IMR-90 (cell line): ENCODE data around the gene CCDC88A. TPM values are rescaled to one million over a fixed set of nuclear protein-coding genes. Genes with fewer than 3 reads are reported as not detected.

Source experiments
- ATAC-seq: fragments of 200-7000 bp; cut with Tn5 transposase; 2 replicates; pipeline ENCODE4 v1.9.1; 2020; ENCODE audit warnings: low read depth, mild to moderate bottlenecking, moderate library complexity
- BruUV-seq: library from RNA; stranded (reverse); fragments of 400-500 nt; replicated peaks from 2 replicates; lab custom pipeline; 2021; lab: Mats Ljungman, UMichigan
- CTCF ChIA-PET: fragments of 300-600 bp; formaldehyde crosslinking; extraction: SDS; loops from one replicate; lab custom pipeline; 2021; ENCODE audit warnings: antibody characterized with exemption; lab: Yijun Ruan, JAX
- POLR2A ChIA-PET: fragments of 300-600 bp; sonication (Branson Sonifier 250); formaldehyde crosslinking; loops from one replicate; lab custom pipeline; 2022; ENCODE audit warnings: antibody characterized with exemption; ENCODE audit not compliant: unreplicated experiment; lab: Charles Lee
- DNase-seq: peaks from one replicate; pipeline ENCODE4 v3.0.0; 2013
- H2AFZ ChIP-seq: replicated peaks from 2 replicates; pipeline ENCODE3; 2013; ENCODE audit warnings: low read length, mild to moderate bottlenecking; ENCODE audit not compliant: poor library complexity
- H2AK5ac ChIP-seq: 2 replicates; pipeline ENCODE4 v1.6.1; 2013; ENCODE audit warnings: low read depth, low read length, inconsistent platforms
- H2AK9ac ChIP-seq: replicated peaks from 2 replicates; pipeline ENCODE3; 2013; ENCODE audit warnings: mild to moderate bottlenecking, low read depth, low read length, moderate library complexity; ENCODE audit not compliant: poor library complexity
- H2BK120ac ChIP-seq: 2 replicates; pipeline ENCODE4 v1.6.1; 2013; ENCODE audit warnings: low read depth, low read length, inconsistent platforms
- H2BK15ac ChIP-seq: 3 replicates; pipeline ENCODE4 v1.6.1; 2013; ENCODE audit warnings: low read depth, low read length, inconsistent platforms
- H2BK20ac ChIP-seq: 2 replicates; pipeline ENCODE4 v1.6.1; 2013; ENCODE audit warnings: low read depth, mild to moderate bottlenecking, inconsistent platforms, low read length, moderate library complexity
- H2BK5ac ChIP-seq: 2 replicates; pipeline ENCODE4 v1.6.1; 2013; ENCODE audit warnings: mild to moderate bottlenecking, low read depth, low read length, inconsistent platforms; ENCODE audit not compliant: poor library complexity, severe bottlenecking
- H3K14ac ChIP-seq: replicated peaks from 2 replicates; pipeline ENCODE4 v1.6.1; 2013; ENCODE audit warnings: low read depth, low read length, inconsistent platforms
- H3K18ac ChIP-seq: 2 replicates; pipeline ENCODE4 v1.6.1; 2013; ENCODE audit warnings: low read depth, low read length, control low read depth
- H3K23ac ChIP-seq: 2 replicates; pipeline ENCODE4 v1.6.1; 2013; ENCODE audit warnings: low read depth, low read length, inconsistent platforms
- H3K27ac ChIP-seq: 2 replicates; pipeline ENCODE4 v1.5.1; 2013; ENCODE audit warnings: mild to moderate bottlenecking, control low read depth, low read length; ENCODE audit not compliant: insufficient read depth
- H3K27me3 ChIP-seq: 2 replicates; pipeline ENCODE4 v1.6.1; 2013; ENCODE audit warnings: low read length; ENCODE audit not compliant: control insufficient read depth, insufficient read depth
- H3K36me3 ChIP-seq: 2 replicates; pipeline ENCODE4 v1.6.1; 2013; ENCODE audit warnings: low read length, mixed read lengths; ENCODE audit not compliant: control insufficient read depth, insufficient read depth
- H3K4ac ChIP-seq: 2 replicates; pipeline ENCODE4 v1.6.1; 2013; ENCODE audit warnings: low read depth, low read length, inconsistent platforms
- H3K4me1 ChIP-seq: 2 replicates; pipeline ENCODE4 v1.6.1; 2013; ENCODE audit warnings: low read length, mixed read lengths; ENCODE audit not compliant: control insufficient read depth, insufficient read depth
- H3K4me2 ChIP-seq: 2 replicates; pipeline ENCODE4 v1.6.1; 2013; ENCODE audit warnings: low read depth, mild to moderate bottlenecking, control low read depth, low read length, moderate library complexity
- H3K4me3 ChIP-seq: 2 replicates; pipeline ENCODE4 v1.5.1; 2013; ENCODE audit warnings: low read depth, mild to moderate bottlenecking, control low read depth, low read length, moderate library complexity; ENCODE audit not compliant: insufficient read depth
- H3K56ac ChIP-seq: 2 replicates; pipeline ENCODE4 v1.6.1; 2013; ENCODE audit warnings: low read length, inconsistent platforms; ENCODE audit not compliant: insufficient read depth; ENCODE audit errors: extremely low read depth
- H3K79me1 ChIP-seq, 2 experiments: 2 replicates each; pipeline ENCODE4 v1.6.1; 2013; ENCODE audit warnings: low read length in 2 of 2, inconsistent platforms in 1 of 2, low read depth in 1 of 2
- H3K9ac ChIP-seq: 2 replicates; pipeline ENCODE4 v1.6.1; 2013; ENCODE audit warnings: low read depth, low read length, control low read depth
- H3K9me1 ChIP-seq: 2 replicates; pipeline ENCODE4 v1.6.1; 2013; ENCODE audit warnings: low read length, inconsistent platforms; ENCODE audit not compliant: insufficient read depth
- H3K9me3 ChIP-seq: 2 replicates; pipeline ENCODE4 v1.6.1; 2013; ENCODE audit warnings: low read length; ENCODE audit not compliant: control insufficient read depth, insufficient read depth
- H4K20me1 ChIP-seq: 2 replicates; pipeline ENCODE4 v1.6.1; 2013; ENCODE audit warnings: low read length, inconsistent platforms; ENCODE audit not compliant: insufficient read depth
- H4K5ac ChIP-seq: 2 replicates; pipeline ENCODE4 v1.6.1; 2013; ENCODE audit warnings: mild to moderate bottlenecking, low read depth, low read length, control low read depth
- H4K8ac ChIP-seq, 2 experiments: 2 replicates each; pipeline ENCODE4 v1.6.1; 2013; ENCODE audit warnings: low read depth in 2 of 2, low read length in 2 of 2, control low read depth in 1 of 2, inconsistent platforms in 1 of 2
- H4K91ac ChIP-seq: 2 replicates; pipeline ENCODE4 v1.6.1; 2013; ENCODE audit warnings: low read depth, low read length, inconsistent platforms; ENCODE audit not compliant: insufficient read depth
- BHLHE40 ChIP-seq: fragments of 150-350 bp; IDR thresholded peaks from 2 replicates; pipeline ENCODE4 v1.6.1; 2016; ENCODE audit warnings: mild to moderate bottlenecking, low read depth, low read length
- CEBPB ChIP-seq: IDR thresholded peaks from 2 replicates; pipeline ENCODE4 v1.6.1; 2012; ENCODE audit warnings: low read depth, low read length, improper control_type of control experiment
- CHD1 ChIP-seq: IDR thresholded peaks from 2 replicates; pipeline ENCODE4 v1.6.1; 2012; ENCODE audit warnings: low read depth, low read length, improper control_type of control experiment
- FOS ChIP-seq: fragments of 150-350 bp; IDR thresholded peaks from 2 replicates; pipeline ENCODE4 v1.6.1; 2016; ENCODE audit warnings: low read depth, low read length
- MAFK ChIP-seq: IDR thresholded peaks from 2 replicates; pipeline ENCODE4 v1.6.1; 2012; ENCODE audit warnings: low read depth, low read length, improper control_type of control experiment
- MAZ ChIP-seq: IDR thresholded peaks from 2 replicates; pipeline ENCODE4 v1.6.1; 2012; ENCODE audit warnings: low read depth, mild to moderate bottlenecking, low read length, improper control_type of control experiment, moderate library complexity, borderline replicate concordance
- MXI1 ChIP-seq: IDR thresholded peaks from 2 replicates; pipeline ENCODE4 v1.6.1; 2012; ENCODE audit warnings: low read depth, mild to moderate bottlenecking, low read length, moderate library complexity, borderline replicate concordance
- NFE2L2 ChIP-seq: fragments of 150-350 bp; IDR thresholded peaks from 2 replicates; pipeline ENCODE4 v1.6.1; 2016; ENCODE audit warnings: low read depth, mild to moderate bottlenecking, low read length
- POLR2A ChIP-seq: IDR thresholded peaks from 2 replicates; pipeline ENCODE4 v1.6.1; 2012; ENCODE audit warnings: mild to moderate bottlenecking, low read depth, low read length
- RAD21 ChIP-seq: IDR thresholded peaks from 2 replicates; pipeline ENCODE4 v1.6.1; 2012; ENCODE audit warnings: low read length, improper control_type of control experiment
- RCOR1 ChIP-seq: IDR thresholded peaks from 2 replicates; pipeline ENCODE4 v1.6.1; 2012; ENCODE audit warnings: mild to moderate bottlenecking, low read length, improper control_type of control experiment; ENCODE audit not compliant: insufficient replicate concordance
- RFX5 ChIP-seq: IDR thresholded peaks from 2 replicates; pipeline ENCODE4 v1.8.0; 2012; ENCODE audit warnings: low read depth, mild to moderate bottlenecking, low read length, moderate library complexity
- SMC3 ChIP-seq: fragments of 150-350 bp; IDR thresholded peaks from 2 replicates; pipeline ENCODE4 v1.6.1; 2016; ENCODE audit warnings: low read depth, mild to moderate bottlenecking, antibody characterized with exemption, low read length, moderate library complexity
- WGBS, 2 experiments: methylation state at CpG; one replicate each; pipeline versions ENCODE4 v1.1.5 to v1.1.7; 2013; ENCODE audit warnings: missing lambda C conversion rate in 2 of 2; ENCODE audit not compliant: insufficient read length in 1 of 2; ENCODE audit errors: extremely low coverage in 2 of 2; 5-methylcytosine and 5-hydroxymethylcytosine counted together
- dilution Hi-C: fragments of 300-500 bp; cut with HindIII; formaldehyde crosslinking; loops from one replicate; pipeline ENCODE4 v1.14.3; 2018; ENCODE audit warnings: low sequenced_read_pairs; ENCODE audit not compliant: unreplicated experiment
- in situ Hi-C: fragments of 300-500 bp; cut with MboI; formaldehyde crosslinking; loops from 3 replicates; pipeline ENCODE4 v1.14.3; 2019; ENCODE audit warnings: low sequenced_read_pairs, inconsistent platforms, mixed read lengths
- intact Hi-C: fragments of 100-400 bp; cut with micrococcal nuclease; formaldehyde crosslinking; loops from 2 replicates; pipeline ENCODE4 v1.10.0; 2022
- polyA plus RNA-seq, 3 experiments: library from polyadenylated mRNA; depleted of rRNA; stranded (reverse); fragments of >200 nt; gene quantifications; 2 replicates each; pipeline ENCODE4 v1.2.3, GENCODE V29; 2012; ENCODE audit warnings: low replicate concordance in 1 of 3
- total RNA-seq: library from RNA; depleted of rRNA; stranded (reverse); fragments of >200 nt; gene quantifications from 2 replicates; pipeline ENCODE4 v1.2.3, GENCODE V29; 2012
- TF ChIP-seq, protein P1 (sequence below): fragments of 150-350 bp; IDR thresholded peaks from 2 replicates; pipeline ENCODE4 v1.6.1; 2017; ENCODE audit warnings: mild to moderate bottlenecking, antibody characterized with exemption, low read length, low read depth
- TF ChIP-seq, protein P2 (sequence below): conservative IDR thresholded peaks from 2 replicates; pipeline ENCODE4 v1.5.1; 2012; ENCODE audit warnings: mild to moderate bottlenecking, low read depth, low read length, improper control_type of control experiment
- TF ChIP-seq, protein P3 (sequence below): fragments of 150-350 bp; IDR thresholded peaks from 2 replicates; pipeline ENCODE4 v1.6.1; 2016; ENCODE audit warnings: low read depth, mild to moderate bottlenecking, low read length, moderate library complexity, borderline replicate concordance

CCDC88A gene
- total and polyA plus RNA-seq, 2 of the 4 experiments (the other 2 are of a cell fraction), result 15.6 to 63.8 TPM

DNA sequence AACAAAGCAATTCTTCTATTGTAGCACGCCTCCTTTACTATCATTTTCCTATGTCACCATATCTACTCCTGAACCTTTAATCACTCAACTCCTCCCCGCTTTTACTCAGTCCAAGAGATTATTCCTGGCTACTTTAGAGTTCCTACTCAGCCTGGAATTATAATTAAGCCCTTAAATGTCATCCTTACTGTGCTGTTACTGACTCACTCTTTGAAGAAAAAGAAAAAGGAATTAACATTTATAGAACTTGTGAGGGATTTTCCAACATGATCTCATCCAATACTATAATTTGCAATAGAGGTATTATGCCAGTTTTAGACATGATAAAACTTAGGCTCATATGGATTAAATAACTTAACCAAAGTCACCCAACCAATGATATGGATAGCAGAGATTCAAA is 61.7 kb downstream of the CCDC88A start:
- DNase-seq (peak; percentile 69), ATAC-seq (no peak; the same call in 1 of the 2 replicates)
- Histone ChIP-seq H2AK5ac (no peak overlapping the region), H2BK120ac (no peak overlapping the region), H3K9me1 (no peaks in the 10 kb centered on the region; the same call in none of the 2 replicates), H3K36me3 (no peaks in the 10 kb centered on the region; the same call in 1 of the 2 replicates), H3K9me3 (no peaks in the 10 kb centered on the region), H3K4ac (no peak overlapping the region), H4K20me1 (no peaks in the 10 kb centered on the region), H3K27ac (no peak overlapping the region), H3K18ac (no peak overlapping the region), H2AFZ (no peak overlapping the region), H2BK20ac (no peak overlapping the region), H3K4me1 (0 out of 2 replicates have a peak, but pooled peaks cover 2% of the 10 kb centered on the region), H3K14ac (no peak overlapping the region), H4K8ac (no peak overlapping the region), H3K27me3 (no peaks in the 10 kb centered on the region), H2AK9ac (no peak overlapping the region), H2BK15ac (no peak overlapping the region), H4K5ac (no peak overlapping the region), H2BK5ac (no peak overlapping the region), H3K23ac (no peak overlapping the region), H3K4me2 (no peak overlapping the region), H4K91ac (no peak overlapping the region), H3K56ac (no peak overlapping the region), H3K4me3 (no peak overlapping the region), H3K79me1 (peaks cover 0 to 3% of the 10 kb centered on the region in 2 experiments; a peak in 1 of 4 replicates), H3K9ac (no peak overlapping the region)
- TF ChIP-seq POLR2A, result no peak
- TF ChIP-seq CEBPB, result no peak
- no peak for TF ChIP-seq RFX5
- TF ChIP-seq, protein P1, sequence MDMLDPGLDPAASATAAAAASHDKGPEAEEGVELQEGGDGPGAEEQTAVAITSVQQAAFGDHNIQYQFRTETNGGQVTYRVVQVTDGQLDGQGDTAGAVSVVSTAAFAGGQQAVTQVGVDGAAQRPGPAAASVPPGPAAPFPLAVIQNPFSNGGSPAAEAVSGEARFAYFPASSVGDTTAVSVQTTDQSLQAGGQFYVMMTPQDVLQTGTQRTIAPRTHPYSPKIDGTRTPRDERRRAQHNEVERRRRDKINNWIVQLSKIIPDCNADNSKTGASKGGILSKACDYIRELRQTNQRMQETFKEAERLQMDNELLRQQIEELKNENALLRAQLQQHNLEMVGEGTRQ, result no peak
- TF ChIP-seq NFE2L2, result no peak
- TF ChIP-seq, protein P2, sequence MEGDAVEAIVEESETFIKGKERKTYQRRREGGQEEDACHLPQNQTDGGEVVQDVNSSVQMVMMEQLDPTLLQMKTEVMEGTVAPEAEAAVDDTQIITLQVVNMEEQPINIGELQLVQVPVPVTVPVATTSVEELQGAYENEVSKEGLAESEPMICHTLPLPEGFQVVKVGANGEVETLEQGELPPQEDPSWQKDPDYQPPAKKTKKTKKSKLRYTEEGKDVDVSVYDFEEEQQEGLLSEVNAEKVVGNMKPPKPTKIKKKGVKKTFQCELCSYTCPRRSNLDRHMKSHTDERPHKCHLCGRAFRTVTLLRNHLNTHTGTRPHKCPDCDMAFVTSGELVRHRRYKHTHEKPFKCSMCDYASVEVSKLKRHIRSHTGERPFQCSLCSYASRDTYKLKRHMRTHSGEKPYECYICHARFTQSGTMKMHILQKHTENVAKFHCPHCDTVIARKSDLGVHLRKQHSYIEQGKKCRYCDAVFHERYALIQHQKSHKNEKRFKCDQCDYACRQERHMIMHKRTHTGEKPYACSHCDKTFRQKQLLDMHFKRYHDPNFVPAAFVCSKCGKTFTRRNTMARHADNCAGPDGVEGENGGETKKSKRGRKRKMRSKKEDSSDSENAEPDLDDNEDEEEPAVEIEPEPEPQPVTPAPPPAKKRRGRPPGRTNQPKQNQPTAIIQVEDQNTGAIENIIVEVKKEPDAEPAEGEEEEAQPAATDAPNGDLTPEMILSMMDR, result no peak
- no peak for TF ChIP-seq CHD1
- no peak for TF ChIP-seq MAZ
- TF ChIP-seq SMC3, result no peak
- TF ChIP-seq, protein P3, sequence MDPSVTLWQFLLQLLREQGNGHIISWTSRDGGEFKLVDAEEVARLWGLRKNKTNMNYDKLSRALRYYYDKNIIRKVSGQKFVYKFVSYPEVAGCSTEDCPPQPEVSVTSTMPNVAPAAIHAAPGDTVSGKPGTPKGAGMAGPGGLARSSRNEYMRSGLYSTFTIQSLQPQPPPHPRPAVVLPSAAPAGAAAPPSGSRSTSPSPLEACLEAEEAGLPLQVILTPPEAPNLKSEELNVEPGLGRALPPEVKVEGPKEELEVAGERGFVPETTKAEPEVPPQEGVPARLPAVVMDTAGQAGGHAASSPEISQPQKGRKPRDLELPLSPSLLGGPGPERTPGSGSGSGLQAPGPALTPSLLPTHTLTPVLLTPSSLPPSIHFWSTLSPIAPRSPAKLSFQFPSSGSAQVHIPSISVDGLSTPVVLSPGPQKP, result no peak
- no peak for TF ChIP-seq MAFK
- no peak for TF ChIP-seq RAD21
- no peak for TF ChIP-seq BHLHE40
- no peak for TF ChIP-seq MXI1
- TF ChIP-seq FOS, result no peak
- TF ChIP-seq RCOR1, result no peak
- intact Hi-C loops (no loop called here), in situ Hi-C loops (no loop called here), dilution Hi-C loops (no loop called here)
- BruUV-seq, result no TSS peak
- WGBS, 2 experiments, result 100% methylated on average over 1 of the region's 2 CpGs; no CpG with 5 or more reads in 1 of the 2 experiments
- POLR2A ChIA-PET, result no interaction called here
- CTCF ChIA-PET, result no interaction called here
